Suppressor macrophage treated with lipopolysaccharide for 1 hour (primary cell): ENCODE results near the gene SNCG.
"Not testable (repeated sequence)": the region's sequence is repeated elsewhere in the genome, so short reads cannot be mapped to it uniquely, and the experiment has no call there.

Experiments
- DNase-seq, 3 donors: peaks; one replicate each; pipeline ENCODE4 v3.0.0-alpha.2; 2020 to 2022

Gene SNCG

DNA sequence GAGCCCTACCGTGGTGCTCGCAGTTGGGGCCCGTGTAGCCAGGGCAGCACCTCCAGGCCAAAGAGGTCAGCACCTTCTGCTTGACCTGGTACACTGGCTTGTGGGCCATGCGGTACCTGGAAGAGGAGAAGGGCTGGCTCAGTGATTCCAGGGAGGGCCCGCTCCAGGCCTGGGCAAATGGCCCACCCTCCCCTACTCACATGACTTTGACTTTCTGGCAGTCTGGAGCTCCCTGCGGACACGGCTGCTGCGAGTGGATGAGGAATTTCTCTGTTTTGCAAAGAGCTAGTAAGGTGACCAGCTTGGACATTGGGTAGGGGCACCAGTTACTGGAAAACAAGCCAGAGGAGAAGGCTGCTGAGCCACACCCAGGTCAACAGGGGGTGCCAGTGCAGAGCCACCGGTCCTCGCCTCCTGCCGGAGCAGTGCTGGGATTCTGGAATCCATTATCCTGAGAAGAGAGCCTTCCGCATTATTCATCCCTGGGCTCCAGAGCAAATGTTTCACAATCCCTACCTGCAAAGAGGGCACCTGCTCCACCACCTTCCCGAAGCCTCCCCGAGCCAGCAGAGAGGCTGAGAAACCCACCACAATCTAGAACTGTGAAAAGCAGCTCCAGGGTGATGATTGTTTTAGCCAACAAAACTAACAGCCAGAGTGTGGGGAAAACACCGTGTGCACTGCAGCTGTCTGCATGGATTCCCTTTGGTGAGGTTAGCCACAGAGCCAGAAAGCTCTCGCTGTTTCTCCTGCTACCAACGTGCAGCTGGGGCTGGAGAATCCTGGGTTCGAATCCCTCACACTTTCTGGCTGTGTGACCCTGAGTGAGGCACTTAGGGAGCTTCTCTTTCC, 12.8 kb upstream of the SNCG start:
- DNase-seq = no peak

DNA sequence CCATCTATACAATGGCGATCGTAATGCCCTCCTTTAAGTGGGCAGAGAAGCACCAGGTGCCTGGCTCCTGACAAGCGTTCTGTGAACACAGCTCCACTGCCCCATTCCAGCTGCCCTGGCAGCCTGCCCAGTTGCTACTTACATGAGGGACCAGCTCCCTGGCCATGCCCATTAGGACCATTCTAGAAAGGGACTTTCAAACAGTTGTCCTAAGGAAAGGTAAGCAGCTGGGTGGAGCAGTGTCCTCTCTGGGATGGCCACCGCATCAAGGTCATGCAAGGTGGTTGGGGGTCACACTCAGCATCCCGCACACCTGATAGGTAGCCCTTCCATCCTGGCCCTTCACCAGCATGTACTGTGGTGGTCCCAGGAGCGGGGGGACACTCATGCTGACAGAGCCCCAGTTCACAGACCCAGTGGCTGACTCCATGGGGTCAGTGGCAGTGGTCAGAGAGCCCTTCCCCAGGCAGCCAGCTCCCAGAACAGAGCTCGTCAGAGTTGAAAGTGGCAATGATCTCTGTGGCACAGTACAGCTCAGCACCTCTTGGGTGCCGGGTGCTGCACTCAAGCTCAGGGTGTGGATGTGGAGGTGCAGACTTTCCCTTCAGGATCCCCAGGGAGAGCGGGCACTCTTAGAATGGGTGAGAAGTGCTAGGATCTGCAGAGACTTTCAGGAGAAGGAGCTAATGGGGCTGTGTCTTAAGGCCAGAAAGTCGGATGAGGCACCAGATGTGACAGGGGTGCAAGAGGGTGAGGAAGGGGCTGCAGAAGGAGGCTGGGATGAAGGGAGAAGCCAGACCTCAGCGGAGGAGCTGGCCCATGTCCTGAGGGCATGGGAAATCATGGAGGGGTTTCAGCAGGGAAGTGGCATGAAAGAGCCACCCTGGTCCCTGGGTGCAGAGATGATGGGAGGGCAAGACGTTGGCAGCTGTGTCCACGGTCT, 11.9 kb upstream of the SNCG start:
- DNase-seq = no peak

DNA sequence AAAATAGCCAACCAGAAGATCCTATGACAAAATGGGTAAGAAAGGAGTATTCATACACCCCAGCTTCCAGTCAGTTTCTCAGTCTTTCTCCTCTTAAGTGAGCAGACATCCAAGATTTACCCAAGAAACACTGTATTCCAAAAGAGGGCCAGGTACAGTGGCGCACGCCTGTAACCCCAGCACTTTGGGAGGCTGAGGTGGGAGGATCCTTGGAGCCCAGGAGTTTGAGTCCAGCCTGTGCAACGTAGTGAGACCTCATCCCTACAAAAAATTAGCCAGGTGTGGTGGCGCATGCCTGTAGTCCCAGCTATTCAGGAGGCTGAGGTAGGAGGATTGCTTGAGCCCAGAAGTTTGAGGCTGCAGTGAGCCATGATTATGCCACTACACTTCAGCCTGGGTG, 10.6 kb upstream of the SNCG start:
- DNase-seq = not testable (repeated sequence)

DNA sequence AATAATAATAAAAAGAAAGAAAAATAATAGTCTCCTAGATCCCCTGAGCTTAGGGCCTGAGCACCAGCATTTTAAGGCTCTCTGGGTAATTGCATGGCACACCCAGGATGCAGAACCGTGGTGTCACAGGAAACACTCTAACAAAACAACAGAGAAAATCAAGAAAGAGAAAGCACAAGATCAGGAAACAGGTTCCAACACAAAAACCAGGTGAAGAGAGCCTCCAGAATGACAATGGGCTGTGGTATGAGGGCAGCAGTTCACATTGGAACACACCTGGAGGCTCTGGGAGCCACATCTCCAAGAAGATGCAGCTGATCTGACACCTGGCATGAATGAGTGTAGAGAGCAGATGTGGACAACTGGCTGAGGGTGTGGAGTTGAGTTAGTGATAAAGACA, 8.1 kb upstream of the SNCG start:
- no peak for DNase-seq

DNA sequence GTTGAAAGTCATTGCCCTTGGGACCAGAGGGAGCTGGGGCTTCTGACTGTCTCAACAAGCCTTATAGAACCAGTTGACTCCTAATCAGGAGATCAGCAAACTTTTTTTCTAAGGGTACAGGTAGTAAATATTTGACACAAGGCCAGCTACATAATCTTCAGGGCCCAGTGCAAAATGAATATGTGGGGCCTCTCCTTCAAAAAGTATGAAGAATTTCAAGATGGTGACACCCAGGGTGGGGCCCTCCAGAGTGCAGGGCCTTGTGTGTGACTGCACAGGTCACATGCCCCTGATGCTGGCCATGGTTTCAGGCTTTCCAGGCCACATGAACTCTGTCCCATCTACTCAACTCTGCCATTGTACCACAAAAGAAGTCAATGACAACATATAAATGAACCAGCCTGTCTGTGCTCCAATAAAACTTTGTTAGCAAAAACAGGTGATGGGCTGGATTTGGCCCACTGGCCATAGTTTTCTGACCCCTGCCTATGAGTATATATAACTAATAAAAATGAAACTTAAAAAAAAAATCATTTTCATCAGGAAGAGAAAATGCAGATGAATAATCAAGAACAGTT, 7.1 kb upstream of the SNCG start:
- DNase-seq = no peak

DNA sequence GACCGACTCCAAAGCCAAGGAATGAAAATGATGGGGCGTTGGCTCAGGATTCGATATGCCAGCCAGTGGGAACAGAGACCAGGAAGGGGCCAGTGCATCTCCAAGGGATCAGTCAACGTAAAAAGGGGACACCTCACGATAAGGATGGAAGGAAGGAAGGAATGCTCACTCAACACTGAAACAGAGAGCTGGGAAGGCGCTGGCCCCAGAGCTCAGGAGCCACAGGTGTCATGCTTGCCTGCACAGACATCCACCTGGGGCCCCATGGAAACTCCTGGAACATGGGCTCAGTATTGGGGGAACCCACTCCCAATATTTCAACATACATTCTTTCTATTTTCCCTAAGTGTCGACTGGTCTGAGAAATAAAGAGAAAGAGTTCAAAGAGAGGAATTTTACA, 6.3 kb upstream of the SNCG start:
- no peak for DNase-seq

DNA sequence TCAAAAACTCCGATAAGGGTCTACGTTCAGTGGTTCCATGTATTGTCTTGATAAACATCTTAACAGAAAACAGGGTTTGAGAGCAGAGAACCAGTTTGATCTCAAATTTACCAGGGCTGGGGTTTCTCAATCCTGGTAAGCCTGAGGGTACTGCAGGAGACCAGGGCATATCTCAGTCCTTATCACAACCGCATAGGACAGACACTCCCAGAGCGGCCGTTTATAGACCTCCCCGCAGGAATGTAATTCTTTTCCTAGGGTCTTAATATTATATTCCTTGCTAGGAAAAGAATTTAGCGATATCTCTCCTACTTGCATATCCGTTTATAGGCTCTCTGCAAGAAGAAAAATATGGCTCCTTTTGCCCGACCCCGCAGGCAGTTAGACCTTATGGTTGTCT, 5.7 kb upstream of the SNCG start:
- not testable (repeated sequence) for DNase-seq

DNA sequence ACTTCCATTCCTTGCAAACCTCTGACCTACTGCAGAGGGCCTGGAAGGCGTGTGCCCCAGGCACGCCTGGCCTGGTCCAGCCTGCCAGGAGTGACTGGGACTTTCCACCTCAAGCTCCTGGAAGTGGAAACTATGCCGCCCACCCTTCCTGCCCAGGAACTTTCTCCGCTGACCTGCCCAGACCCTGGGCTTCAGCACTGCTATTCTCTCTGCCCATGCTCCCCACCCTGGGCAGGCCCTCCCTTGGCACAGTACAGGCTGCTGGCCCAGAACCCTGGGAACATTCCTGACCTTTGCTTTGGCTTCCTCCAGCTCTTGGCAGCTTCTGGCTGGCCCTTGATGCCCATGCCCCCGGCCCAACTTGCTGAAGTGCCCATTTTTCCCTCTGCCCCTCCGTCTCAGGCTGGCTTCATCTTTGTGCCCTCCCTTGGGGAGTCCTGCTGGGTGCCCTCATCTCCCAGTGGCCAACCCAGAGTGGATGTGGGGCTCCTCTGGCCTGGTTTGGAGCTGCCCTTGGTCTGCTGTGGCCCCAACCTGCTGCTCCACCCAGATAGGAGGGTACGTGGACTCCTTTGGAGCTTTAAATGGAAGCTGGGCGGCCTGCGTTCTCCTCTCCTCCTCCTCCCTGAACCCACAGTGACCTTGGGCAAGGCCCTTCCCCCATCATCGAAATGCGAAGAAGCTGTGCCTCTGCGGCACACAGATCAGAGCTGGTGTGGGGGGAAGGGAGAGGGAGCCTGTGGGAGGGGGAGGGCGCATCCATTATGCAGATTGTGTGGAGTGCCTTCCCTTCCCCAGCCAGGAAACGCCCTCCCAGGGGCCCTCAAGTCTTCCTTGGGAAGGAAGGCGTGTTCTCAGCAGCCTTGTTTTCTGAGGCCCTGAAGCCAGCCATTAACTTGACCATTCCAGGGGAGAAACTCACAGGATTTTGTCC, 4.4 kb upstream of the SNCG start:
- DNase-seq = no peak

DNA sequence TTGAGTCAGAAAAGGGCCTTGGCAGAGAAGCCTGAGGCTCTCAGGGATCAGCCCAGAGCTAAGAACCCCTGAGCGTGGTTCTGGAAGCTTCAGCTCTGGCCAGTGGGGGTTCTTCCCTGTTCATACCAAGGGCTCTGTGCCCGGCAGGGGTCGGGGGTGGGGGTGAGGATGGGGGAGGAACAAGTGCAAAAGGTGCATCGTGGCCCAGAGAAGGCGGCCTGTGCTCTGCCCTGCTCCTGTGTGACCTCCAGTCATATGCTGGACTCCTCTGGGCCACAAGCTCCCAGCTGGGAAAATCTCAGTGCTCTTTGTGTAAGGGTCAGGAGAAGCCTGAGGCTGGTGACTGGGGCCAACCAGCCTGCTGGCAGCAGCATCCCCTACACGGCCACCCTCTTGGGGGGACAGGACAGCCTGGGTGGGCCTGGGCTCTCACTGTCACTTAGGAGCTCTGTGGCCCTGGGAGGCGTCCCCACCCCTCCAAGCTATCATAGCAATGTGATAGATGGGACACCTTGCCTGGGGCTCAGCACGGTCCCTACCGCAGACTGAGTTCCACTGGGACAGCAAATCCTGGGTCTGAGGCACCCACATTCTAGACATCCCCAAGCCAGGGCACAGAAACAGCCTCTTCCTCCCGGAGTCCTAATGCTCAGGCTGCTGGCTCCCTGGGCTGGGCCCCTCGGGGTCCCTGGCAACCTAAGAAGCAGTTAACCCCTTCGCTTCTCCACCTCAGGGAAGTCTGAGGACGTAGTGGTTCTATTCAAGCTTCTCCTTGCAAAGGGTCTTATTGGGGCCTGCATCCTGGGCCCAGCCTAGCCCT, 3.5 kb upstream of the SNCG start:
- no peak for DNase-seq

DNA sequence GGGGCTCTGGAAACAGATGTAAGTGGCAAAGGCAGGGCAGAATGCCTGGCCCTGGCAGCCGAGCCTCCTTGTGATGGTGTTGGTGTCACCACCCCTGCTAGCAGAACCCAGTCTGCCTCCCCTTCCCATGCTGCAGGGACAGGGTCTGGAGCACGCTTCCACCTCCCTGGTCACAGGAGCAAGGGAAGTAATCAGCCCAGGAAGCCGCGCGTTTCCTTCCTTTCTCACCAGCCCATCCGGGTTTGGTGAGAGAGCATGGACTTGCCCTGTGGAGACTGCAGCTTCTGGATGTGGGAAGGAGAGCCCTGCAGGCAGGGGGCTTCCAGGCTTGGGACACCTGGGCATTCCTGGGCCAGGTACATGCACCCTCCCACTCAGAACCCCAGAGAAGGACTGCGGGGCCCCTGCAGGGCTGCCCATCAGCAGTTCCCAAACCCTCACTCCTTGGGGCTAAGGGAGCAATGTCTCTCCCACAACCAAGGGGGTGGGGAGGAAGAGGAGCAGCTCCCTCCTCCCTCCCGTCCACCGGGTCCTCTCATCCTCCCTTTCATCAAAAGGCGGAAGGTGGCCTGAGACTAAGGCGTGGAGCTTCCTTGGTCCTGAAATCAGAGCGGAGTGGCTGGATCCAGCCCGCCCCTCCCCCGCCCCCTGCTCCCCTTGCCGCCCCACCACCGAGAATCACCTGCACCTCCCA, 2.8 kb upstream of the SNCG start:
- no peak for DNase-seq

DNA sequence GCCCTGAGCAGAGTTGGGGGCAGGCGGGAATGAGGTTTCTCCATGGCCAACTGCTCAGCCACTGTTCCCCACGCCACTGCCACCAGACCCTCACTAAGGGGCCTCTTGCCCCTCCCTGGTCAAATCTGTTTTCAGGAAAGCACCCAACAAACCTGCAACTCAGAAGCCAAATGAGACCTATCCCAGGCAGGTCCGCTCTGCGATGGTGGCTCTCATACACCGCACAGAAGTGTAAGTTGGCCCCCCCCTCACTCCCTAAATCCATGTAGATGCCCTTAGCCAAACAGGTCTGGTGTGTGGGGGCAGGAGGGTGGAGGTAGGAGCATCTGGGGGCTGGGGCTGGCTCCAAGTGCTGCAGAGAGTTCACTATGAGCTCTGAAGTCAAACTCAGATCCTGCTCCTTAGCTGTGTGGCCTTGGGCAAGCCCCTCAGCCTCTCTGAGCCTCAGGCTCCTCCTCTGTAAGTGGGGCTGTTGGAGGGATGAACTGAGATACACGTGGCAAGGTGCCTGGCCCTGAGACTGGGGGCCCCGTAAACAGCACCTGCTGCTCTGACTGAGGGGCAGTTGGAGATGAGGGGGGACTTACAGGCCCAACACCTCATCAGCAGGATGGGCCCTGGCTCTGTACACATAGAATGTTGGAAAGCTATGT, 2.1 kb upstream of the SNCG start:
- DNase-seq = no peak

DNA sequence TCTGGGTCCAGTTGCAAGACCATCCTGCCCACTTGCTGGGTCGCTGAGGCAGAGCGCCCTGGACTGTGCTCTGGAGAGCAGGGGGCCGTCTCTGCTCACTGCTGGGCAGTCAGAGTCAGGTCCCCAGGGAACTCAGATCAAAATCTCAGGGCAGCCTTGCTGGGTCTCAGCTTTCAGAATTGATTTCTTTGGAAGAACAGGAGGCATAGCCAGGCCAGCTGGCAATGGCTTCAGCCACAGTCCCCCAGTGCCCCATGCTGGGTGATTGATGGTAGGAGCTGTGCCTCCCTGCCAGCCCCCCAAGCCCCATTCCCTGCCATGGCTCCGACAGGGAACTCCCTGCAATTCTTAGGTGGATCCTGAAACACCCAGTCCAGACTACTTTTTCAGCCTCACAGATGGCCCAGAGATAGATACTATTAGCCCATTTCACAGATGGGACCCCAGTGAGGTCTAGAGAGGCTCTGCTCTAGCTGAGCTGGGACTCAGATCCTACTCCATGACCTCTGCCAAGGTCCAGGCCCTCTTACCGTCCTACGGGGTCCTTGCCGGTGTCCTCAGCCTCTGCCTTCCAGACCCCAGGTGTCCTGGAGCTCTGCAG, 1.5 kb upstream of the SNCG start:
- DNase-seq = no peak

DNA sequence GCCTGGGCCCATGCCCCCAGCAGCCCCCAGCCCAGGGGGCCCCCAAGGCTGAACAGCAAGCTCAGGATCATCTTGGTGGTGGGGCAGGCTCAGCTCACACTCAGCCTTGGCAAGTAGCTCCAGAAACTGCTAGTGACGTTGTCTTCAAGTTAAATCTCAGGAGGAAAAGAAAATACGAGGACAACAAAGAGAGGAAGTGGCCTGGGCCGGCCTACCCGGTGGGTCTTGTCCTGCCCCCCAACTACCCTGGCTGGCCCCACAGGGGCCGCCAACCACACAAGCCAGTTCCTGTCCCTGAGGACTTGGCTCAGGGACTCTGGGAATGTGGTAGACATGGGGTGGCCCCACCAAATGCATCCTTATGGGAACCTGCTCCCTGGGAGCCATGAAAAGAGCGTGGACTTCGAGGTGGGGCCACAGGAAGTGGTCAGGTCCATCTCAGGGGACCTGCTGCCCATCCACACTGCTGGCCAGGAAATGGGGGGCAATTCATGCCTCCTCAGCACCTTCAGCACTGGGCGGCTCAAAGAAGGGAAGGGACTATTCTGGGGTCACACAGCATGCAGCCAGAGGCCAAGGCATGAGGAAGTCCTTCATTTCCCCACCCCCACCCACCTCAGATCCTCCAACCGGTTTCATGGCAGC, 806 bp upstream of the SNCG start, which contains the start of gene MMRN2:
TSS of gene MMRN2 (minus strand) at position 145 of the 645 bp plus-strand sequence. CDS start at position 71, 74 bp downstream.
- no peak for DNase-seq

DNA sequence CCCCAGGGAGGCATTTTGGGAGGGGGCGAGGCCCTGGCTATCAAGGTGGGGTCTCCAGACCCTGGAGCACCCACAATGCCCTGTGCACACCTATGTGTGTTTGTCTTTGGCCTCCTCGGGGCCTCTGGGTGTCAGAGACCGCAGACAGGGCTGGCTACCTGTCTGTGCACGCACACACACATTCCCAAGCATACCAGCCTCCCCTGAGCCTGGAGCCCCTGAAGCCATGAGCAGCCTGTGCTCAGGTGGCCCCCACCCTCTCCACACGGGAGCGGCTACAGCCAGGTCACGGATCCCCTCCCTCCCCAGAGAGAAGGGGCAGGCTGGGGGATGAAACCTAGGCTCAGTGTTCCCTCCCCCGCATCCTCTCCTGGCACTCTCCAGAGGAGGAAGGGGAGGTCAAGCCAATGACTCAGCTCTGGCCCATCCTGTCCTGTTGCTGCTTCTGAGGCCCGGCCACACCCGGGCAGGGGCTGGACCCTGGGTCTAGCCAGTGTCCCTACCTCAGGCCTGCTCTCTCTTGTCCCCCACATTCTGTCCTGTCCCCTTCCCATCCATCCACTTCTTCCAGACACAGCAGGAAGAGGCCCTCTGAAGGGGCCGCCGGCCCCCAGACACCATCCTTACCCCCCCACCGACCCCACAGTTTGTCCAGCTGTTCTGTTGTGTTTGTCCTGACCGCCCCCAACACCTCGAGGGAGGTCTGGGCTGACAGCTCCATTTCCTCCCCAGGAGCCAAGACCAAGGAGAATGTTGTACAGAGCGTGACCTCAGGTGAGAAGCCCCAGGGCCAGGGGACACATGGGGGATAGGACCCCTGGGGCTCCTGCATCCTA, 720 bp downstream of the SNCG start:
- DNase-seq = peak in 2 of 3 donors; percentile 33 to 38

DNA sequence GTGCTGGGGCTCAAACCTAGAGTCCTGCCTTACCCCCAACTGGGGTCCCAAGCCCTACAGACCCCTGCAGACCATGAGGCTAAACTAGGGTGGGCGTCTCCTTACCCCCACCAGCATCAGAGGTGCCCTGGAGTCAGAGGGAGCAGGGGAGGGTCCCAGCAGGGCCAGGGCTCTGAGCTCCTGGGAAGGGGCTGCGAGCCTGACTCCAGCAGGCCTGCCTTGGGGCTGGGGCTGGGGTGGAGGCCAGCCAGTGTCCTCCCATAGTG, 1.3 kb downstream of the SNCG start:
- DNase-seq = no peak

DNA sequence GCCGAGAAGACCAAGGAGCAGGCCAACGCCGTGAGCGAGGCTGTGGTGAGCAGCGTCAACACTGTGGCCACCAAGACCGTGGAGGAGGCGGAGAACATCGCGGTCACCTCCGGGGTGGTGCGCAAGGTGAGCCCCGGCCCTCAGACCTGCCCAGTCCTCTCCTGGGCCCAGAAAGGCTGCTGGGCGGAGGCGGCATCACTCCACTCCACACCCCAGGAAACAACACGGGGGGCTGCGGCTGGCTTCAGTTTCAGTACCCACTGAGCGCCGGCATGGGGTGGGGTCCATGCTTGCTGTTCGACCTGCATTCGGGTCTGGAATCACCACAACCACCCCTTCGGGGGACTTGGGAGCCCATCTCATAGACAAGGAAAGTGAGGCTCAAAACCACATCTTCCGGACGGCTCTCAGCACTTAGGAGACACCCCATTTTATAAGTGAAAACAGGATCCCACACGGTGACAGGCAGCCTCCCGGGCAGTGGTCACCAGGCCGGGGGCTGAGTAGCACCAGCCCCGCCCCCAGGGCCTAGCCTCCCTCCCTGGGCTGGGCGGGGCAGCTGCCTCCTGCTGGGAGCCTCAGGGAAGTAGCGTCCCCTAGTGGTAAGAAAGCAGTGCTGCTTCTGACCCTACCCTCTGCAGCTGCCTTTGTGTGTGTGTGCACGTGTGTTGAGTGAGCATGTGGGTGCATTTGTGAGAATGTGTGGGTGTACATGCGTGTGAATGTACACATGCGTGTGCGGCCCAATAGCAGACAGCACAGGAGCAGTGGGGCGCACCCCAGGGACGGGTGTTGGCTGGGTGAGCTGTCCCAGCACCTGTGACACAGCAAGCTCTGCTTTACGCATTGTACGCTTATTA, 1.8 kb downstream of the SNCG start:
- peak; percentile 74 to 85 (median 76) for DNase-seq

DNA sequence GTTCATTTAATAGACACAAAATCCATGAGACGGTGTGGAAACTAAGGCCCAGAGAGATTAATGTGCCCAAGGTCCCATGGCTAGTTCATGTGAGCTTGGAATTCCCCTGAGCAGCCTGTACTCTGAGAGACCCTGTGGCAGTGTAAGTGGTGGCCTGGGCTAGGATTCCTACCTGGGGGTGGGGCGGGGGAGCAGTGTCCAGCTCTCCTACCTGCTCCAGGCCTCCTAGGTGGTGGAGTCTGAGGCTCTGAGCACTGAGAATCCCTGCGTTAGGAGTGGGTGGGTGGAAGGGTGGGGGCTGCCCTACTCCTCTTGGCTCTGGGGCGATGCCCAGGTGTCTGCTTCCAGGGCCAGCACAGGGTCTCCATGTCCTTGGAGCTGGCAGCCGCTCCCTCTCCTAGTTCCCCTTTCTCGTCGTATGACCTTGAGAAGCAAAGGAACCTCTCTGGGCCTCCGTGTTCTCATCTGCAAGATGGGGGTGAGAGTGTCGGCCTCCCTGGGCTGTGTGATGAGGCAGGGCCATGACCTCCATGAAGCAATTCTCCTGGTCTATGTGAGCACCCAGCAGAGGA, 2.5 kb downstream of the SNCG start:
- no peak for DNase-seq
